Heart right ventricle (tissue), 16 donors: ENCODE data around the gene FOSB. TPM values are rescaled to one million over a fixed set of nuclear protein-coding genes. Genes with fewer than 3 reads are reported as not detected.

ENCODE experiments used
- ATAC-seq, 8 donors: fragments of 200-7000 bp; cut with Tn5 transposase; one replicate each; pipeline ENCODE4 v1.9.1; 2020; ENCODE audit warnings: mild to moderate bottlenecking in 8 of 8, moderate library complexity in 8 of 8, moderate number of reproducible peaks in 1 of 8
- DNase-seq, 2 donors: peaks; one replicate each; pipeline ENCODE4 v3.0.0-alpha.2; 2020
- H3K27ac ChIP-seq, 10 donors: fragments of 200-600 bp; sonication (generic) in 2 of 10; one replicate each; pipeline versions ENCODE4 v1.5.0 to v1.8.0; 2020 to 2022; ENCODE audit warnings: mild to moderate bottlenecking in 3 of 10
- H3K27me3 ChIP-seq, 7 donors: fragments of 200-600 bp; one replicate each; pipeline ENCODE4 v1.8.0; 2021 to 2022; ENCODE audit warnings: mild to moderate bottlenecking in 2 of 7
- H3K36me3 ChIP-seq, 9 donors: fragments of 200-600 bp; sonication (generic) in 1 of 9; one replicate each; pipeline versions ENCODE4 v1.5.0 to v1.8.0; 2020 to 2022; ENCODE audit warnings: mild to moderate bottlenecking in 2 of 9
- H3K4me1 ChIP-seq, 9 donors: fragments of 200-600 bp; sonication (generic) in 1 of 9; one replicate each; pipeline versions ENCODE4 v1.5.0 to v1.8.0; 2020 to 2022; ENCODE audit warnings: mild to moderate bottlenecking in 4 of 9
- H3K4me3 ChIP-seq, 10 donors: fragments of 200-600 bp; sonication (generic) in 2 of 10; one replicate each; pipeline versions ENCODE4 v1.5.0 to v1.8.0; 2020 to 2022; ENCODE audit warnings: mild to moderate bottlenecking in 7 of 10, moderate library complexity in 2 of 10
- H3K9me3 ChIP-seq, 11 donors: fragments of 200-600 bp in 10 of 11; sonication (generic) in 2 of 11; one replicate each; pipeline versions ENCODE4 v1.5.0 to v1.8.0; 2013 to 2022; ENCODE audit warnings: mild to moderate bottlenecking in 2 of 11, control low read depth in 1 of 11, moderate library complexity in 1 of 11
- CTCF ChIP-seq, 9 donors: fragments of 200-600 bp; sonication (generic) in 2 of 9; IDR thresholded peaks; one replicate each; pipeline versions ENCODE4 v1.5.0 to v1.8.0; 2021 to 2022; ENCODE audit warnings: antibody characterized with exemption in 9 of 9, mild to moderate bottlenecking in 5 of 9, moderate library complexity in 1 of 9
- WGBS, 2 donors: extraction: QIAGEN DNeasy Blood & Tissue Kit; methylation state at CpG; one replicate each; pipeline ENCODE4 v1.1.7; 2013; ENCODE audit warnings: inconsistent platforms in 1 of 2; 5-methylcytosine and 5-hydroxymethylcytosine counted together
- intact Hi-C, 10 donors: fragments of 100-400 bp; cut with DNase I; formaldehyde crosslinking; loops; one replicate each; pipeline versions ENCODE4 v1.11.1 to v1.14.2; 2022
- polyA plus RNA-seq, 2 donors: library from polyadenylated mRNA; stranded (reverse); fragments of 200-250 nt; gene quantifications; one replicate each; pipeline ENCODE4 v1.2.3, GENCODE V29; 2013
- total RNA-seq, 10 donors: library from RNA; stranded (reverse); fragmentation: NEBNext Ultra II Directional in 3 of 10; extraction: Animal tissue kit (Norgen Biotek cat#: 25700) in 3 of 10; gene quantifications; one replicate each; pipeline versions ENCODE4 v1.2.1 to v1.2.4, GENCODE V29; 2021 to 2023
- donor health status: Arrhythmogenic right ventricular cardiomyopathy.
- donor health status: ischemic (EF 13 %, LVEDD 7.1; RV severe dilation, severe dysfunction).
- donor health status: healthy with polysubstance abuse.
- donor health status: DM: no; HTN: yes; CAD: no.
- donor health status: DM: no; HTN: no; CAD: no.
- donor health status: ischemic (EF 25% LVEDD 6.9; RV normal size, moderate dysfunction).
- donor health status: ischemic (EF 25% LVEDD 5.7; RV mildly dilated, moderate dysfunction).
- donor health status: healthy.
- donor health status: DM: yes; HTN: yes; CAD: no.
- donor health status: Ischemic cardiomyopathy.
- donor health status: ischemic (EF 35%, LVEDD 5.7; RV mildly dilated, moderate dysfunction).
- donor health status: nonischemic (EF 11% LVEDD 7.7; RV severe dilation, severe dysfunction).
- donor health status: DM: yes; HTN: yes; CAD: no.
- donor health status: PGD.
- donor health status: ischemic (EF 29% LVEDD 5.4; RV normal size, mild dysfunction).
- donor health status: nonischemic (EF 23%, LVEDD 6.1; RV moderate dilation, normal function).

FOSB gene
- total and polyA plus RNA-seq, 12 donors: 0.39 to 54.5 (median 4.8) TPM

DNA sequence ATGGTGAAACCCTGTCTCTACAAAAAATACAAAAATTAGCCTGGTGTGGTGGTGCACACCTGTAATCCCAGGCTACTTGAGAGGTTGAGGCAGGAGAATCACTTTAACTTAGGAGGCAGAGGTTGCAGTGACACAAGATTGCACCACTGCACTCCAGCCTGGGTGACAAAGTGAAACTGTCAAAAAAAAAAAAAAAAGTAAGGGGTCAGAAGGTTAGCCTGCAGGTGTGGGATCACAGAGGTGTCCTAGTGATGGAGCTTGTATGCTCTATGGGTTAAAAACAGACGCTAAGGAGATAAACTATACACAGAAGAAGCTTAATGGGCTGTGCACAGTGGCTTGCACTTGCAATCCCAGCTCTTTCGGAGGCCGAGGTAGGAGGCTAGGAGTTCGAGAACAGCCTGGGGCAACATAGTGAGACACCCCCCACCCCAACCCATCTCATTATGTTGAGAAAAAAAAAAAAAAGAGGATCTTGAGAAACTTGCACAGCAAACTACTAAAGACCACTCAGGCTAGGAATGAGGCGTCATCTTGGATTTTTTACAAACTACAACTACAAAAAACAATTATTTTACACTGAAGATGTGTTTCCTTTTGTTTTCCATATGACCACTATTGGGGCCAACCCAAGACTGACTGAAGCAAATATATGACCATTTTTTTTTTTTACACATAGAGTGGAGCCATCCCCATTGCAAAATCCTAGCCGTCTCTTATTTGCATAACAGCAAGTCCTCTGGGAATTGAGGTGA, 7.9 kb downstream of the FOSB start:
- intact Hi-C loops: loop anchor here in 1 of 10 donors (10.0 kb wide), 1 partner anchor 51 kb away; the partner anchor contains the start of gene ERCC1
- WGBS, 2 donors: 80 to 84% methylated on average over 6 of the region's 6 CpGs
- no peak for ATAC-seq

DNA sequence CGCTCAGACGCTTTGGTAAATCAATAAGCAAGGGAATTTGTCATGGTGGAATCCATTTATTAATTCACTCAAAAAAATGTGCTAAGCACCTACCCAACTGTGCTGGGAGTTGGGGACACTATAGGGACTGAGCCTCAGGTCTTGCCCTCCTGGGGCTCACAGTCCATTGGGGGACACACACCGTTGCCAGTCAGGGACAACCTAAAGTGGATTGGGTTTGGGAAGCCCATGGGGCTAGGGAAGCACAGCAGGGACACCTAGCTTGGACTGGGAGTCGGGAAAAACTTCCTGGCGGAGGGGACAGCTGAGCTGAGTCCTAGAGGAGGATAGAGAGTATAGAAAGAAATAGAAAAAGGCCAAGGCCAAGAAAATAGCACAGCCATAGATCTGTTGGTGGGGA, 8.5 kb downstream of the FOSB start:
- no peak for DNase-seq
- TF ChIP-seq CTCF (IDR thresholded peaks at IDR 0.05): no peak
- ATAC-seq: no peak
- Histone ChIP-seq H3K9me3 (no peaks in the 10 kb centered on the region), H3K27ac (no peak overlapping the region), H3K27me3 (peaks cover 0 to 44% (median 0%) of the 10 kb centered on the region in 7 donors), H3K36me3 (no peaks in the 10 kb centered on the region), H3K4me3 (no peak overlapping the region), H3K4me1 (peaks cover 0 to 41% (median 22%) of the 10 kb centered on the region in 9 donors)
- intact Hi-C loops: loop anchor here in 1 of 10 donors (10.0 kb wide), 1 partner anchor 52 kb away; the partner anchor contains the start of gene ERCC1
- WGBS, 2 donors: 57 to 61% methylated on average over 5 of the region's 5 CpGs

More for the DNA sequence above, 7.9 kb downstream of the FOSB start:
- Histone ChIP-seq H3K4me3 (no peak overlapping the region), H3K4me1 (peaks cover 0 to 41% (median 23%) of the 10 kb centered on the region in 9 donors), H3K9me3 (no peaks in the 10 kb centered on the region), H3K36me3 (no peaks in the 10 kb centered on the region), H3K27ac (no peak overlapping the region), H3K27me3 (peaks cover 0 to 46% (median 0%) of the 10 kb centered on the region in 7 donors)
- TF ChIP-seq CTCF (IDR thresholded peaks at IDR 0.05): no peak
- DNase-seq: no peak

- WGBS, 2 donors: 30 to 31% methylated on average over 5 of the region's 5 CpGs
These were observed 9.4 kb downstream of the FOSB start for GRCh38 chr19:45477186-45477585.

More at GRCh38 chr19:45477186-45477585, 9.4 kb downstream of the FOSB start:
- Histone ChIP-seq H3K4me1 (peaks cover 0 to 36% (median 18%) of the 10 kb centered on the region in 9 donors), H3K36me3 (no peaks in the 10 kb centered on the region), H3K27ac (peak overlapping the region in 1 of 10 donors; percentile 99), H3K9me3 (no peaks in the 10 kb centered on the region), H3K27me3 (peaks cover 0 to 35% (median 0%) of the 10 kb centered on the region in 7 donors), H3K4me3 (no peak overlapping the region)
- intact Hi-C loops: loop anchor here in 1 of 10 donors (10.0 kb wide), 1 partner anchor 52 kb away; the partner anchor contains the start of gene ERCC1
- no peak for TF ChIP-seq CTCF (IDR thresholded peaks at IDR 0.05)
- no peak for DNase-seq
- ATAC-seq: no peak
